ENCODE results near the gene RBBP8.

The RBBP8 gene

GRCh38 chr18:22999647-23000046, 66.5 kb downstream of the RBBP8 start:
- TF ChIP-seq, protein P1, sequence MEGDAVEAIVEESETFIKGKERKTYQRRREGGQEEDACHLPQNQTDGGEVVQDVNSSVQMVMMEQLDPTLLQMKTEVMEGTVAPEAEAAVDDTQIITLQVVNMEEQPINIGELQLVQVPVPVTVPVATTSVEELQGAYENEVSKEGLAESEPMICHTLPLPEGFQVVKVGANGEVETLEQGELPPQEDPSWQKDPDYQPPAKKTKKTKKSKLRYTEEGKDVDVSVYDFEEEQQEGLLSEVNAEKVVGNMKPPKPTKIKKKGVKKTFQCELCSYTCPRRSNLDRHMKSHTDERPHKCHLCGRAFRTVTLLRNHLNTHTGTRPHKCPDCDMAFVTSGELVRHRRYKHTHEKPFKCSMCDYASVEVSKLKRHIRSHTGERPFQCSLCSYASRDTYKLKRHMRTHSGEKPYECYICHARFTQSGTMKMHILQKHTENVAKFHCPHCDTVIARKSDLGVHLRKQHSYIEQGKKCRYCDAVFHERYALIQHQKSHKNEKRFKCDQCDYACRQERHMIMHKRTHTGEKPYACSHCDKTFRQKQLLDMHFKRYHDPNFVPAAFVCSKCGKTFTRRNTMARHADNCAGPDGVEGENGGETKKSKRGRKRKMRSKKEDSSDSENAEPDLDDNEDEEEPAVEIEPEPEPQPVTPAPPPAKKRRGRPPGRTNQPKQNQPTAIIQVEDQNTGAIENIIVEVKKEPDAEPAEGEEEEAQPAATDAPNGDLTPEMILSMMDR (IDR thresholded peaks at IDR 0.05; ENCODE audit: insufficient read depth, low read length, poor library complexity, severe bottlenecking) = no peak

GRCh38 chr18:23003289-23003688, 70.2 kb downstream of the RBBP8 start:
- TF ChIP-seq, protein P1 (IDR thresholded peaks at IDR 0.05; ENCODE audit: insufficient read depth, low read length, poor library complexity, severe bottlenecking) = no peak

More at GRCh38 chr18:22999647-23000046, 66.5 kb downstream of the RBBP8 start:
- H3K27me3 ChIP-seq (replicated peaks; ENCODE audit: control insufficient read depth, insufficient read depth, low read length) = no peaks in the 10 kb centered on the region
- H3K36me3 ChIP-seq (ENCODE audit: control insufficient read depth, insufficient read depth, low read length) = no peaks in the 10 kb centered on the region; the same call in none of the 2 replicates
- no peak for DNase-seq (ENCODE audit: extremely low read depth, insufficient read length)
- H3K4me3 ChIP-seq (replicated peaks; ENCODE audit: low read depth, low read length) = no peak overlapping the region

DNA sequence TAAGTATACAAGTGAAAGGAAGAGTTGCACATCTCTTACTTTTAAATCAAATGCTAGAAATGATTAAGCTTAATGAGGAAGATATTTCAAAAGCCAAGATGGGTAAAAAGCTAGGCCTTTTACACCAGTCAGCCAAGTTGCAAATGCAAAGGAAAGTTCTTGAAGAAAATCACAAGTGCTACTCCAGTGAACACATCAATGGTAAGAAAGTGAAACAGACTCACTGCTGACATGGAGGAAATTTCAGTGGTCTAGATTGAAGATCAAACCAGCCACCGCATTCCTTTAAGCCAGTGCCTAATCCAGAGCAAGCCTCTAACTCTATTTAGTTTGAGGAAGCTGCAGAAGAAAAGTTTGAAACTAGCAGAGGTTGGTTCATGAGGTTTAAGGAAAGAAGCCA, 79.1 kb downstream of the RBBP8 start:
- DNase-seq (ENCODE audit: extremely low read depth, insufficient read length) = no peak
- TF ChIP-seq, protein P1 (IDR thresholded peaks at IDR 0.05; ENCODE audit: insufficient read depth, low read length, poor library complexity, severe bottlenecking) = no peak
- Histone ChIP-seq H3K4me3 (replicated peaks; ENCODE audit: low read depth, low read length) (no peak overlapping the region), H3K27me3 (replicated peaks; ENCODE audit: control insufficient read depth, insufficient read depth, low read length) (no peaks in the 10 kb centered on the region), H3K36me3 (ENCODE audit: control insufficient read depth, insufficient read depth, low read length) (no peaks in the 10 kb centered on the region)

More at GRCh38 chr18:23003289-23003688, 70.2 kb downstream of the RBBP8 start:
- no peak for DNase-seq (ENCODE audit: extremely low read depth, insufficient read length)
- H3K36me3 ChIP-seq (ENCODE audit: control insufficient read depth, insufficient read depth, low read length) = no peaks in the 10 kb centered on the region; the same call in 1 of the 2 replicates
- H3K27me3 ChIP-seq (replicated peaks; ENCODE audit: control insufficient read depth, insufficient read depth, low read length) = no peaks in the 10 kb centered on the region
- H3K4me3 ChIP-seq (replicated peaks; ENCODE audit: low read depth, low read length) = no peak overlapping the region

GRCh38 chr18:23020555-23021294, 87.6 kb downstream of the RBBP8 start:
- peaks cover 2% of the 10 kb centered on the region for H3K36me3 ChIP-seq (ENCODE audit: control insufficient read depth, insufficient read depth, low read length)
- 0 out of 2 replicates have a peak overlapping the region, but pooled peaks have one; percentile 1 for H3K4me3 ChIP-seq (replicated peaks; ENCODE audit: low read depth, low read length)
- H3K27me3 ChIP-seq (replicated peaks; ENCODE audit: control insufficient read depth, insufficient read depth, low read length) = no peaks in the 10 kb centered on the region
- TF ChIP-seq, protein P1 (IDR thresholded peaks at IDR 0.05; ENCODE audit: insufficient read depth, low read length, poor library complexity, severe bottlenecking) = no peak
- DNase-seq (ENCODE audit: extremely low read depth, insufficient read length) = no peak

GRCh38 chr18:23021623-23022022, 88.5 kb downstream of the RBBP8 start:
- TF ChIP-seq, protein P1 (IDR thresholded peaks at IDR 0.05; ENCODE audit: insufficient read depth, low read length, poor library complexity, severe bottlenecking) = no peak
- Histone ChIP-seq H3K36me3 (ENCODE audit: control insufficient read depth, insufficient read depth, low read length) (peaks cover 2% of the 10 kb centered on the region), H3K4me3 (replicated peaks; ENCODE audit: low read depth, low read length) (no peak overlapping the region), H3K27me3 (replicated peaks; ENCODE audit: control insufficient read depth, insufficient read depth, low read length) (no peaks in the 10 kb centered on the region)
- no peak for DNase-seq (ENCODE audit: extremely low read depth, insufficient read length)

All from GM06990 (cell line).